Activated CD8-positive, alpha-beta memory T cell treated with anti-CD3 and anti-CD28 coated beads, Interleukin-2, amount 50 U/mL, for 24 hours (primary cell): ENCODE data around the gene DCLK1.

Experiments used
- DNase-seq: peaks from one replicate; pipeline ENCODE4 v3.0.0-alpha.2; 2020; ENCODE audit errors: extremely low read depth

Gene DCLK1

DNA sequence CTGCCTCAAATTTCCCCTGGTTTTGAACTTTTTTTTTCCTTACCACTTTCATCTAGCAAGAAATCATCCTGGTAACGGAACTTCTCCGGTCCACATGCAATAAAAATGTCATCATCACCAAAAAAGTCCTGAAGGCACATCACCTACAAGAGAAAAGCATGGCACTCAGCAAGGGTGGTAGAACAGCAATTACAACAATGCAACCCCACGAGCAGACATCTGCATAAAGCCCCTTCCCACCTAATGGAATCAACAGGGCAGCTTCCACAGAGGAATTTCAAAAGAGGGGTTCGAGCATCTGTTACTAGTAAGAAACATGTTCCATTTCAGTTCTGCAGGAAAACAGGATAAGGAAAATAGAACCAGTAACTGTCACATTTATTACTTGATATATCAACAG is 183.9 kb downstream of the DCLK1 start:
- DNase-seq = no peak

- DNase-seq = no peak
These were observed 185.8 kb downstream of the DCLK1 start for GRCh38 chr13:35945368-35945767.

- DNase-seq = no peak
These were observed 189.8 kb downstream of the DCLK1 start for GRCh38 chr13:35941374-35941773.

DNA sequence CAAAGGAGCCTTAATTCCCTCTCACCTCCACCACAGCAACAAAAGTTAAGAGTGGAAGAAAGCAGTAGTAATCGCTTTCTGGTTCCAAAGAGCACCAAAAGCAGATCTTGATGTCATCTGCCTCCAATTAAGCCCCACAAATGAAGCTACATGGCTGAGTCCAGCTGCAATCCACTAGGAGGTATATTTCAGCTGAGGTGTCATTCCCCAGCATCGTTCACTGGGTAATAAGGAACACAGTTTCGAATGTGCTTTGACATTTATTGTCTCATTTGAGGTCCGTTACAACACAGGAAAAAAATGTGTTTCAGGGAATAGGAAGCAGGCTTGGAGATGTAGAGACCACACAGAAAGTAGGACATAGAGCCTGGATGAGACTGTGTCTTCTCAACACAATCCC is 190.4 kb downstream of the DCLK1 start:
- DNase-seq = no peak

- no peak for DNase-seq
These were observed 194.8 kb downstream of the DCLK1 start for GRCh38 chr13:35936246-35936978.

GRCh38 chr13:35930665-35931631 is 200.2 kb downstream of the DCLK1 start:
- DNase-seq = no peak

- DNase-seq = no peak
These were observed 203.6 kb downstream of the DCLK1 start for GRCh38 chr13:35927567-35928021.

DNA sequence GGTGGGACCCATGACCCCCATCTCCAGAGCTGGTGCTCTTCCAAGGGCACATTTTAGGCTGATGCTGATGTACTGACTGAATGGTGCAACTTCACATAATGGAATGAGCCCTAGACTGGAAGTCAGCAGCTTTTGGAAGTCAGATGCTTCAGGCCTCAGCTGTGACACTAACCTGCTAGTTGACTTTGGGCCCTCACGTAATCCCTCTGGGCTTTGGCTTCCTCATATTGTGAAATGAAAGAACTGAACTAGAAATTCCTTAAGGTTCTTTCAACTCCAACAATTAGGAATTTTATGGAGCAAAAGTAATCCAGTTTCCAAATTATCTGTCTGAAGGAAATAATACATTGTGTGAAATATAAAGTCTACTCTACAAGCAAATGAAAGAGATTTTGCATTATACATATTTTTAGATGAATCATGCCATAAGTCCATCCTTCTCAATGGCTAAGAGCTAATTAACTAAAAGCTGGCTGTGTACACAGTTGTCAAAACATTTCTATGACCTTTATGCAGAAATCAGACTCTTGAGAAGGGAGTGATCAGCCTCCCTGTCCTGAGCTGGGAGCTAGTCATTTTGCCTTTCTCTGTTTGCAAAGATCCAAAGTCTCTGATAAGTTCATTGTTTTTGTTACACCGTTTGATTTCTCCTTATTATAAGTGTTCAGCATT is 204.2 kb downstream of the DCLK1 start:
- no peak for DNase-seq

DNA sequence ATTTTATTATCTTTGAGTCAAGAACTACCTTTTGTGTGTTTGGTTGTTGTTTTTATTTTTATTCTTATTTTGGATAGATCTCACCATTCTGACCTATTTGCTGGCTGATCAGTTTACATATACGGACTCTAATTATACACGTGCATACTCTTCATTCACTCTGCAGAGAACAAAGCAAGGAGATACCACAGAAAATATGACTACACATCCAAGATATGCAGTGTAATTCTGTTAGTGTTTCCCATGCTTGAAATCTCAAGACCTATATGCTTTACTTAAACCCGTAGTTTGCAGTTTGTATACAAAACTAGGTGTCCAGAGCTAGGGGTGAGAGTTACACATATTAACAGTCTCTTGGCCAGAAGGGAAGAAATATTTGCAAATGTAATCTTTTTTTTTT is 205.5 kb downstream of the DCLK1 start:
- no peak for DNase-seq

- DNase-seq = no peak
These were observed 207.8 kb downstream of the DCLK1 start for GRCh38 chr13:35923347-35923746.

DNA sequence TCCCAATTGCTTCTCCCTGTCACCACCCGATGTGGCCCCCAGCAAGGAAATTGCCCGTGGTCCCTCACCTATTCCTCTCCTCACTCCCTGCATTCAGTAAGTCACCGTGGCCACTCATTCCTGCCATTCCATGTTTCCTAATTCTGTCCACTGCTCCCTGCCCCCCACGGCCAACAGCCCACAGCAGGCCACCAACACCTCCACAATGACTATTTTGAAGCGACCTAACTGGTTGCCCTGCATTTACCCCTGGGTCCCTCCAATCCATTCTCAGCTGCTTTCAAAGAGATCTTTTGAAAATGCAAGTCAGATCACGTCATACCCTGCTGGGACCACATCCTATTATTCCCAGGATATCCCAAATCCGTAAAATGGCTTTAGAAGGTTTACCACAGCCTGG is 210.4 kb downstream of the DCLK1 start:
- DNase-seq = no peak

DNA sequence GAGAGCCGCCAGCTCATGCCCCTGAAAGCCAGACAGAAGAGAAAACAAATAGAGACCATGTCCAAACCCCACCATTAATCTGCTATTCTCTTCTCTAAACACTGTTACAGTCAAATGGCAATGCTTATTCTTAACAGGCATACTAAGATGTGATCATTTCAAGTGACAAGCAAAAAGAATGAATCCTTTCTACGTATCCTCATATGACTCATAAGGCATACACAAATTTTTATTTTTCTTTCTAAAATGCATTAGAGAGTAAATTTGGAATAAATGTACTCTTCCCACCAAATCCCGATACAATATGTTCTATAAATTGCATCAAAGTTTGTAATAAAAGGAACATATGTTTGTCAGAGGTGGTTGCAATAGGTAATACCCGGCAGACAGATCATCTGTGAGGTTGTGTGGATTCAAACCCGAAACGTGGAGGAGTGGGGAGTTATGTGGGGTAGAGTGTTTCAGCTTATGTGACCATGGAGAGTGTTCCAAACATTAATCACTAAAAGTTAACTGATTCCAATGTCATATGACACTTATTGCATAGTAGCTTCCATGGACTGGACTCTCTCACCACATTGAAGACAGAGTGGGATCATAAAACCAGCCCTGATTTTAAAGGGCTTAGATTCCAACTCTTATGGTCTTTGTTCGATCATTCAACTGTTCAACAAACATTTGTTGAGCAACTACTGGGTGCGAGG is 213.1 kb downstream of the DCLK1 start:
- DNase-seq = no peak

- DNase-seq = no peak
These were observed 213.8 kb downstream of the DCLK1 start for GRCh38 chr13:35917252-35917941.

- DNase-seq = no peak
These were observed 215.0 kb downstream of the DCLK1 start for GRCh38 chr13:35916146-35916545.

DNA sequence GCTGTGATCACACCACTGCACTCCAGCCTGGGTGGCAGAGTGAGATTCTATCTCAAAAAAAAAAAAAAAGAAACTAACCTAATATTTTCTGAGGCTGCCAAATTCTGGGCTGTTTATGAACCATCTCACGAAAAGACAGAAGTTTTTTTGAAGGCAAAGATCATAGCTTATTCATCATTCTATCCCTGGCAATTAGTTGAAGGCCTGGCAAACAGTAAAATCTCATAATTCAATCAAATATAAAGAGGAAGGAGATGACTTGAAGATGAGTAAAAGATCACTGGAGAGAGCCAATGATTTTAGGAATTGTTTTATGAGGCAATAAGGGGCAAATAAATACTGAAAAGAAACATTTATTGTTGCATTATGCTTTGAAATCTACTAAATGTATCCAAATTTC is 216.5 kb downstream of the DCLK1 start:
- DNase-seq = no peak

DNA sequence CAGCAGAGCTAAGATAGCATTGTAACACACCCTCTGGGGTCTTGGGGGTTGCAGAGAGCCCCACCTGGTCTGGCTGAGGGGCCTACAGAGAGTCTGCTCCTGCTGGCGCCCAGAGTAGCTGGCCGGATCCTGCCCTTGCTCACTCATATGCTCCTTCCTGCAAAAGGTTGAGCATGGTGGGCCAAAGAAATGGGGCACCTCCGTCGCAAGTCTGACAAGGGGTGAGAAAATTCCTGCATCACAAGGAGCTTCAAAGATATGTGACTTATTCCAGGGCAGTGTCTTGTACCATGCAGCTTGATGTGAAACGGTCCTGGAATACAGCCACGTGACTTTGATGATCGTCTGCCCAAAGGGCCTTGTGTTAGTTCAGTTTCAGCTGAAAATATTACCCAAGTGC is 218.3 kb downstream of the DCLK1 start:
- DNase-seq = no peak

- no peak for DNase-seq
These were observed 221.2 kb downstream of the DCLK1 start for GRCh38 chr13:35909837-35910540.

- no peak for DNase-seq
These were observed 222.1 kb downstream of the DCLK1 start for GRCh38 chr13:35909091-35909490.

GRCh38 chr13:35908226-35908625 is 223.0 kb downstream of the DCLK1 start:
- no peak for DNase-seq

GRCh38 chr13:35906636-35907035 is 224.5 kb downstream of the DCLK1 start:
- DNase-seq = no peak
